ENCODE measurements around the gene ACAD8. TPM values are rescaled to one million over a fixed set of nuclear protein-coding genes. Genes with fewer than 3 reads are reported as not detected.

Gene ACAD8
- total and polyA plus RNA-seq, 10 of the 15 experiments (the other 5 are each of a cell fraction or from before 2014, with no cell fraction given), result 9.9 to 34.8 (median 22.2) TPM

- no peak for FAIRE-seq
- TF ChIP-seq CBFB (IDR thresholded peaks at IDR 0.05; ENCODE audit: low read depth) (no peak), ATF2 (IDR thresholded peaks at IDR 0.05; ENCODE audit: low read length) (no peak), HCFC1 (IDR thresholded peaks at IDR 0.05; ENCODE audit: low read length) (no peak), EGR1 (IDR thresholded peaks at IDR 0.05; ENCODE audit: borderline replicate concordance in 1 of 2, low read depth in 2 of 2, low read length in 2 of 2) (no peak), GABPA (IDR thresholded peaks at IDR 0.05; ENCODE audit: low read depth) (no peak), PRDM15 (CRISPR knock-in tag; IDR thresholded peaks at IDR 0.05) (no peak), NFYA (IDR thresholded peaks at IDR 0.05; ENCODE audit: borderline replicate concordance, low read depth, low read length) (no peak), PAX8 (IDR thresholded peaks at IDR 0.05) (no peak), IKZF2 (IDR thresholded peaks at IDR 0.05) (no peak), CBX5 (IDR thresholded peaks at IDR 0.05; ENCODE audit: low read depth) (no peak), RAD21 (IDR thresholded peaks at IDR 0.05; ENCODE audit: insufficient read depth, low read depth, low read length) (no peak), SKIL (IDR thresholded peaks at IDR 0.05; ENCODE audit: low read depth, poor library complexity, severe bottlenecking) (no peak), NKRF (conservative IDR thresholded peaks at IDR 0.05) (no peak)
These were observed 5.2 kb downstream of the ACAD8 start for GRCh38 chr11:134258577-134258976.

More at GRCh38 chr11:134258577-134258976, 5.2 kb downstream of the ACAD8 start:
- ChIA-PET RAD21 (ENCODE audit: unreplicated experiment) (no interaction called here), CTCF (no interaction called here), POLR2A (no interaction called here), SMC1A (ENCODE audit: uncharacterized antibody, unreplicated experiment) (no interaction called here)
- Histone ChIP-seq H4K20me1 (ENCODE audit: control insufficient read depth, insufficient read depth) (no peaks in the 10 kb centered on the region), H3K9ac (ENCODE audit: control insufficient read depth, insufficient read depth, low read length) (no peak overlapping the region), H2AFZ (ENCODE audit: control insufficient read depth, low read depth, low read length) (no peak overlapping the region), H3K79me2 (ENCODE audit: control insufficient read depth, insufficient read depth, low read length) (no peaks in the 10 kb centered on the region; the same call in 1 of the 2 replicates), H3K4me1 (ENCODE audit: control insufficient read depth, insufficient read depth, low read length) (peaks cover 3% of the 10 kb centered on the region), H3K27ac (ENCODE audit: control insufficient read depth, insufficient read depth) (no peak overlapping the region), H3K27me3 (replicated peaks in 1 of 2; ENCODE audit: control insufficient read depth in 2 of 2, insufficient read depth in 2 of 2, low read length in 1 of 2) (no peaks in the 10 kb centered on the region), H3K4me2 (ENCODE audit: control insufficient read depth, insufficient read depth) (no peak overlapping the region), H3K36me3 (ENCODE audit: control insufficient read depth in 2 of 2, insufficient read depth in 2 of 2, low read length in 1 of 2) (peaks cover 0 to 1% of the 10 kb centered on the region in 2 experiments; a peak in 1 of 4 replicates), H3K9me3 (replicated peaks; ENCODE audit: control insufficient read depth, insufficient read depth, low read length) (no peaks in the 10 kb centered on the region), H3K4me3 (no peak overlapping the region)
- intact Hi-C loops (cut with micrococcal nuclease; ENCODE audit: unreplicated experiment) (loop anchor here (10.0 kb wide), 1 partner anchor 54 kb away; no protein-coding TSS in a partner anchor), in situ Hi-C loops (cut with MboI) (no loop called here)
- WGBS (ENCODE audit: insufficient coverage, insufficient replicate concordance, low lambda C conversion rate, missing lambda C conversion rate), result 74% methylated on average over 4 of the region's 4 CpGs
- BruUV-seq (replicated peaks), result no TSS peak
- DNase-seq (ENCODE audit: low read depth, low spot score), result no peak
- ATAC-seq, result no peak

All from GM12878 (cell line).